ENCODE results near the gene NFYB.

DNA sequence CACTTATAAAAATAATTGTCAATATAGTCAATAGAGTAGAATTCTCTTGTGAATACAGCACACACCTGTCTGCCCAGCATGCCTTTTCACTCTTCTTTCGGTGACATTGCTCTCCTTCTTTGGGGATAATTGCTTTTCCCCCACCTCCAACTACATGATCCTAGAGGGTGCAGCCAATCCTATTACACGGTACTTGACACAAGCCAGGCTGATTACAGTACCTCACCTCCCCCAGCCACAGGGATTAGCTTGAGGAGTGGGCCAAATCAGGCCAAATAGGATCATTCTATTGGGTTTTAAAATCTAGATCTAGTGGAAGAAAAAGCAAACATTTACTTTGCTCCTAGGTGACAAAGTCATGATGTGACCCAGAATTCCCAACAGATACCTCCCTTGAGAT lies 16.8 kb upstream of the NFYB start:
- TF ChIP-seq, protein P1, sequence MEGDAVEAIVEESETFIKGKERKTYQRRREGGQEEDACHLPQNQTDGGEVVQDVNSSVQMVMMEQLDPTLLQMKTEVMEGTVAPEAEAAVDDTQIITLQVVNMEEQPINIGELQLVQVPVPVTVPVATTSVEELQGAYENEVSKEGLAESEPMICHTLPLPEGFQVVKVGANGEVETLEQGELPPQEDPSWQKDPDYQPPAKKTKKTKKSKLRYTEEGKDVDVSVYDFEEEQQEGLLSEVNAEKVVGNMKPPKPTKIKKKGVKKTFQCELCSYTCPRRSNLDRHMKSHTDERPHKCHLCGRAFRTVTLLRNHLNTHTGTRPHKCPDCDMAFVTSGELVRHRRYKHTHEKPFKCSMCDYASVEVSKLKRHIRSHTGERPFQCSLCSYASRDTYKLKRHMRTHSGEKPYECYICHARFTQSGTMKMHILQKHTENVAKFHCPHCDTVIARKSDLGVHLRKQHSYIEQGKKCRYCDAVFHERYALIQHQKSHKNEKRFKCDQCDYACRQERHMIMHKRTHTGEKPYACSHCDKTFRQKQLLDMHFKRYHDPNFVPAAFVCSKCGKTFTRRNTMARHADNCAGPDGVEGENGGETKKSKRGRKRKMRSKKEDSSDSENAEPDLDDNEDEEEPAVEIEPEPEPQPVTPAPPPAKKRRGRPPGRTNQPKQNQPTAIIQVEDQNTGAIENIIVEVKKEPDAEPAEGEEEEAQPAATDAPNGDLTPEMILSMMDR (IDR thresholded peaks at IDR 0.05 in 4 of 5, conservative IDR thresholded peaks at IDR 0.05 in 1 of 5), result no peak
- no peak for TF ChIP-seq POLR2A (IDR thresholded peaks at IDR 0.05)

Measured in gastrocnemius medialis (tissue), 4 donors.